ENCODE measurements around the gene WDR4.
A peak's percentile ranks its signal among the peaks of the same experiment; 100 is the strongest.
"Not testable (repeated sequence)": the region's sequence is repeated elsewhere in the genome, so short reads cannot be mapped to it uniquely, and the experiment has no call there.

WDR4 gene

GRCh38 chr21:42851812-42852665 is 27.3 kb downstream of the WDR4 start:
- DNase-seq: no peak

- DNase-seq: peak; percentile 25
Observed at GRCh38 chr21:42850866-42851391, 28.4 kb downstream of the WDR4 start.

- no peak for DNase-seq
Observed at GRCh38 chr21:42850463-42850862, 28.9 kb downstream of the WDR4 start.

- no peak for DNase-seq
Observed at GRCh38 chr21:42849759-42850412, 29.5 kb downstream of the WDR4 start.

GRCh38 chr21:42848932-42849758 is 30.2 kb downstream of the WDR4 start:
- no peak for DNase-seq

- not testable (repeated sequence) for DNase-seq
Observed at GRCh38 chr21:42848144-42848931, 31.0 kb downstream of the WDR4 start.

GRCh38 chr21:42847726-42848125 is 31.6 kb downstream of the WDR4 start:
- no peak for DNase-seq

GRCh38 chr21:42847051-42847707 is 32.2 kb downstream of the WDR4 start:
- DNase-seq: no peak

GRCh38 chr21:42846221-42846620 is 33.1 kb downstream of the WDR4 start:
- no peak for DNase-seq

GRCh38 chr21:42845296-42845965 is 33.9 kb downstream of the WDR4 start:
- DNase-seq: no peak

GRCh38 chr21:42844411-42845113 is 34.8 kb downstream of the WDR4 start:
- DNase-seq: no peak

- no peak for DNase-seq
Observed at GRCh38 chr21:42843056-42843455, 36.3 kb downstream of the WDR4 start.

- DNase-seq: not testable (repeated sequence)
Observed at GRCh38 chr21:42841916-42842655, 37.3 kb downstream of the WDR4 start.

- no peak for DNase-seq
Observed at GRCh38 chr21:42841156-42841915, 38.0 kb downstream of the WDR4 start.

GRCh38 chr21:42840411-42841155 is 38.8 kb downstream of the WDR4 start:
- DNase-seq: no peak

GRCh38 chr21:42839271-42840231 is 39.8 kb downstream of the WDR4 start:
- no peak for DNase-seq

GRCh38 chr21:42838212-42838690 is 41.1 kb downstream of the WDR4 start:
- not testable (repeated sequence) for DNase-seq
